Epithelial cell of esophagus (primary cell): ENCODE results near the gene SGSH.

ENCODE experiments used
- DNase-seq: peaks from one replicate; pipeline ENCODE4 v3.0.0; 2010; ENCODE audit warnings: low read depth
- H3K4me3 ChIP-seq: 2 replicates; pipeline ENCODE4 v1.5.1; 2011; ENCODE audit warnings: mild to moderate bottlenecking, low read length, control low read depth
- TF ChIP-seq, protein P1 (sequence below): IDR thresholded peaks from 2 replicates; pipeline ENCODE4 v1.5.1; 2011; ENCODE audit warnings: low read depth, mild to moderate bottlenecking, low read length, control low read depth, inconsistent platforms; ENCODE audit not compliant: insufficient read depth; ENCODE audit errors: missing control alignments

The SGSH gene

DNA sequence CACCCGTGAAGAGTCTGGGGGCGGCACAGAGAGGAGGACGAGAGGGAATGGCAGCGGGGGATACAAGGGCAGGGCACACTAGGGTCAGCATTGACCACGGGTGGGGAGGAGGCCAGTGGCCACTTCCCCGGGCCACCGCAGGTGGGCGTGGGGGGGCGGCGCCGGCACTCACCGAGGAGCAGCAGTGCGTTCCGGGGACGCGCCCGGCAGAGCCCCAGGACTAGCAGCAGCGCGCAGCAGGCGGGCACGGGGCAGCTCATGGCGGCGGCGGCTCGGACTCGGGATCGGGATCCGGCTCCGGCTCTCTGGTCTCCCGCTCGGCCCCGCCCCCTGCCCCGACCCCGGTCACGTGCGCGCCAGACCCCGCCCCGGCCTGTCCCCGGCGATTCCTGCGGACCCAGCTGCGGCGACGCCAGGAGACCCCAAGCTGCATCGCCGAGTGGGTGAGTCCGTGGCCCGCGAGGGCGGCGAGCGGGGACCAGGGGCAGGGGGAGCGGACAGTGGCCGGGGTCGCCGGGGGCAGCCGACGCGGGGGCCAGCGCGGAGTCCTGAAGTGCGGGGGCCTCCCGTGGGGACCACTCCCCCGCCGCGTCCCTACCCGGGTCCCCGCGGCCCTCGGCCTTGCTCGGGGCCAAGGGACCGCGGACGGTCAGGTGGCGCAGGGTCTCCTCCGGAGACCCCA, at the start of gene SGSH, which contains the start of gene SLC26A11:
TSS of gene SGSH (minus strand) at position 280 of the 682 bp plus-strand sequence. CDS start at position 260, 20 bp downstream.
TSS of gene SLC26A11 (plus strand) at position 374 of the 682 bp plus-strand sequence. CDS start 1,134 bp downstream, outside the sequence.
- peak within 1 kb of the TSS; percentile 74 for H3K4me3 ChIP-seq
- DNase-seq: peak; percentile 53
- TF ChIP-seq, protein P1, sequence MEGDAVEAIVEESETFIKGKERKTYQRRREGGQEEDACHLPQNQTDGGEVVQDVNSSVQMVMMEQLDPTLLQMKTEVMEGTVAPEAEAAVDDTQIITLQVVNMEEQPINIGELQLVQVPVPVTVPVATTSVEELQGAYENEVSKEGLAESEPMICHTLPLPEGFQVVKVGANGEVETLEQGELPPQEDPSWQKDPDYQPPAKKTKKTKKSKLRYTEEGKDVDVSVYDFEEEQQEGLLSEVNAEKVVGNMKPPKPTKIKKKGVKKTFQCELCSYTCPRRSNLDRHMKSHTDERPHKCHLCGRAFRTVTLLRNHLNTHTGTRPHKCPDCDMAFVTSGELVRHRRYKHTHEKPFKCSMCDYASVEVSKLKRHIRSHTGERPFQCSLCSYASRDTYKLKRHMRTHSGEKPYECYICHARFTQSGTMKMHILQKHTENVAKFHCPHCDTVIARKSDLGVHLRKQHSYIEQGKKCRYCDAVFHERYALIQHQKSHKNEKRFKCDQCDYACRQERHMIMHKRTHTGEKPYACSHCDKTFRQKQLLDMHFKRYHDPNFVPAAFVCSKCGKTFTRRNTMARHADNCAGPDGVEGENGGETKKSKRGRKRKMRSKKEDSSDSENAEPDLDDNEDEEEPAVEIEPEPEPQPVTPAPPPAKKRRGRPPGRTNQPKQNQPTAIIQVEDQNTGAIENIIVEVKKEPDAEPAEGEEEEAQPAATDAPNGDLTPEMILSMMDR: no peak

DNA sequence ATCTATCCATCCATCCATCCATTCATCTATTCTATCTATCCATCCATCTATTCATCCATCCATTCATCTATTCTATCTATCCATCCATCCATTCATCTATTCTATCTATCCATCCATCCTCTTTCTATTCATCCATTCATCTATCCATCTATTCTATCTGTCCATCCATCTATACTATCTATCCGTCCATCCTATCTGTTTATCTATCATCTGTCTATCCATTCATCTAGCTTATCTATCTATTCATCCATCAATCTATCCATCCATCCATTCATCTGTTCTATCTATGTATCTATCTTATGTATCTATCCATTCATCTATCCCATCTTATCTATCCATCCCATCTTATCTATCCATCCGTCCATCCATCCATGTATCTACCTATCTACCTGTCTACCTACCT, 49.3 kb upstream of the SGSH start:
- TF ChIP-seq, protein P1: no peak
- no peak for DNase-seq
- no peak overlapping the region for H3K4me3 ChIP-seq

DNA sequence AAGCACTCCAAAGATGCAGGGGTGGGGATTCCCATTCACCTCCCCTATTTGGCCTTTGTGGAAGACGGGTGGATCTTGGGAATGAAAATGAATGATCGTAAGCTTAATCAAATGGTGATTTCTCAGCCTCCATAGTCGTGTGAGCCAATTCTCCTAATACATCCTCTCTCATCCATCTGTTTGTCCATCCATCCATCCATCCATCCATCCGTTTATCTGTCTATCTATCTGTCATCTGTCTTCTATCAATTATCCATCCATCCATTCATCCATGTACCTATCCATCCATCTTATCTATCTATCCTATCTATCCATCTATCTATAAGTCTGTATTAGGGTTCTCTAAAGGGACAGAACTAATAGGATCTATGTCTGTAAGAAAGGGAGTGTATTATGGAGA, 48.3 kb upstream of the SGSH start:
- DNase-seq: no peak
- no peak overlapping the region for H3K4me3 ChIP-seq
- TF ChIP-seq, protein P1: no peak

DNA sequence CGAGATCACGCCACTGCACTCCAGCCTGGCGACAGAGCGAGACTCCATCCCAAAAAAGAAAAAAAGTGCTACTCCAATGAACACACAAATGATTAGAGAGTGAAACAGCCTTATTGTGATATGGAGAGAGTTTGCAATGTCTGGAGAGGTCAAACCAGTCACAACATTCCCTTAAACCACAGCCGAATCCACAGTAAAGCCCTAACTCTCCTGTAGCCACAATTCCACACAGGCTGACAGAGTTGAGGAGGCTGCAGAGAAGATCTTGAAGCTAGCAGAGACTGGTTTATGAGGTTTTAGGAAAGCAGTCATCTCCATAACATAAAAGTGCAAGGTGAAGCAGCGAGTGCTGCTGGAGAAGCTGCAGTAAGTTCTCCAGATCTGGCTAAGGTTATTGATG, 47.3 kb upstream of the SGSH start:
- no peak overlapping the region for H3K4me3 ChIP-seq
- no peak for DNase-seq
- TF ChIP-seq, protein P1: no peak

DNA sequence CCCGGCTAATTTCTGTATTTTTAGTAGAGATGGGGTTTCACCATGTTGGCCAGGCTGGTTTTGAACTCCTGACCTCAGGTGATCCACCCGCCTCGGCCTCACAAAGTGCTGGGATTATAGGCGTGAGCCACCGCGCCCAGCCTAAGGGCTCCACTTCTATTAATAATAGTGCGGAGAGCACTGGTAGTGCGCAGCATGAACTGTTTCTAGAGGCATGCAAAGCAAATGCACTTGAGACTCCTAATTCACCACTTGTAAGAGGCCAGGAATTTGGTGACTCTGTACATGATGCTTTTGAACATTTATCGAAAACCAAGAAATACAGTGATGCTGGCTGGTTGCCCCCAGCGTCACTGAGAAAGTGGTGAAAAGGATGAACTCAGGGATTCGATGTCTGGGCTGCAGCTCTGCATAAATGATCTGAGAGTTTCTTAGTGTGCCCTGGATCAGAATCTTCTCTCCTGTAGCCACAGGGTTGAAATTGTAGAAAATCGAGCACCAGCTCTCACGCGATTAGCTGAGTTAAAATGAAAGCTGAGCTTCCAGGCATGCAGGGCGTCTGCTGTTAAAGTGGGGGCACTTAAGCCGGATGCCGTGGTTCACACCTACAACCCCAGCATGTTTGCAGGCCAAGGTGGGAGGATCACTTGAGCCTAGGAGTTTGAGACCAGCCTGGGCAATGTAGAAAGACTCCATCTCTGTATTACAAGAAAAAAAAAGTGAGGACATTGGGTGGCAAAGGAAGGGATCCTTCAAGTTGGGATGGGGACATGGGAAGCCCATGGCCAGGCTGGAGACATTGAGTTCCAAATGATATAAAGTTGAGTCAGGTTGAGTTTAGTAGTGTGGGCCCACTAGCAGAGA, 45.3 kb upstream of the SGSH start:
- no peak for DNase-seq

DNA sequence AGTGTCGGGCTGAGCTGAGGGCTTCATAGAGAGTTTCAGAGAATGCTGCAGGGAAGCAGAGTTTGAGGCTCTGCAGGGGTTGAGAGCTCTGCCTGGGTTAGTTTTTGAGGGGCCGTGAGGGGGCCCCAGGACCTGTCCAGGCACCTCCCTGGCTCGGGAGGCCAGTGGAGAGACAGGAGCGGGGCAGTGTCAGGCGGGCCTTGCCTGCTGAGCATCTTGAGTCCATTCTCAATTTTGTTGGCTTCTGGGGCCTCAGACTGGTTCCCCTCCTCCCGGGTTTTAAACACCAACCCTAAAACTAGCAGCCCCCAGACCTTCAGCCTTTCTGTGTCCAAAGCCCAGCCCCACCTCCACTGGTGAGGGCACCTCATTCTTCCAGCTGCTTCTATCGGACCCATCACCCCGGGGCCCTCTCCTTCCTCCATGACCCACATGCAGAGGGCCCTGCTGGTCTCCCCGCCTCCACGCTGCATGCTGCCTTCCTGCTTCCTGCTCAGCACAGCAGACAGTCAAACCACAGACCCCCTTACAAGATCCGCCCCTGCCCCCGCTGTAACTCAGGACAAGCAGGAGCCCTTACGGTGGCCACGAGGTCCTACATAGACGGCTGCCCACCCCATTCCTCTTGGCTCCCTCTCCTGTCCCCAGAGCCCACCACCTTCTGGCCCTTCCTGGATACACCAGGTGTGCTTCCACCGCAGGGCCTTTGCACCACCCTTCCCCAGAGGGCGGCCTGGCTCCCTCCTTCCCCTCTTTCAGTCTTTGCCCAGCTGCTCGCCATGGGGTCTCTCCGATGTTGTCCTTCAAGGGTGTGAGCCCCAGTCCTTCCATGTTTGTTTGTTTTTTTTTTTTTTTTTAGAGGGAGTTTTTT, 44.3 kb upstream of the SGSH start:
- no peak overlapping the region for H3K4me3 ChIP-seq
- DNase-seq: no peak
- TF ChIP-seq, protein P1: no peak

More for the DNA sequence above, 45.3 kb upstream of the SGSH start:
- H3K4me3 ChIP-seq: no peak overlapping the region
- TF ChIP-seq, protein P1: no peak
